Renal cortical epithelial cell (primary cell): Measurements from ENCODE around the gene SIRT4. TPM values are rescaled to one million over a fixed set of nuclear protein-coding genes. Genes with fewer than 3 reads are reported as not detected.

Experiments used
- DNase-seq: peaks from one replicate; pipeline ENCODE4 v3.0.0-alpha.2; 2011; ENCODE audit warnings: low read depth
- total RNA-seq: library from RNA; depleted of rRNA; stranded (reverse); fragments of >200 nt; gene quantifications from 2 replicates; pipeline ENCODE4 v1.2.3, GENCODE V29; 2014

Gene SIRT4
- total RNA-seq, 1 donor from 2014 or later = 1.0 TPM

DNA sequence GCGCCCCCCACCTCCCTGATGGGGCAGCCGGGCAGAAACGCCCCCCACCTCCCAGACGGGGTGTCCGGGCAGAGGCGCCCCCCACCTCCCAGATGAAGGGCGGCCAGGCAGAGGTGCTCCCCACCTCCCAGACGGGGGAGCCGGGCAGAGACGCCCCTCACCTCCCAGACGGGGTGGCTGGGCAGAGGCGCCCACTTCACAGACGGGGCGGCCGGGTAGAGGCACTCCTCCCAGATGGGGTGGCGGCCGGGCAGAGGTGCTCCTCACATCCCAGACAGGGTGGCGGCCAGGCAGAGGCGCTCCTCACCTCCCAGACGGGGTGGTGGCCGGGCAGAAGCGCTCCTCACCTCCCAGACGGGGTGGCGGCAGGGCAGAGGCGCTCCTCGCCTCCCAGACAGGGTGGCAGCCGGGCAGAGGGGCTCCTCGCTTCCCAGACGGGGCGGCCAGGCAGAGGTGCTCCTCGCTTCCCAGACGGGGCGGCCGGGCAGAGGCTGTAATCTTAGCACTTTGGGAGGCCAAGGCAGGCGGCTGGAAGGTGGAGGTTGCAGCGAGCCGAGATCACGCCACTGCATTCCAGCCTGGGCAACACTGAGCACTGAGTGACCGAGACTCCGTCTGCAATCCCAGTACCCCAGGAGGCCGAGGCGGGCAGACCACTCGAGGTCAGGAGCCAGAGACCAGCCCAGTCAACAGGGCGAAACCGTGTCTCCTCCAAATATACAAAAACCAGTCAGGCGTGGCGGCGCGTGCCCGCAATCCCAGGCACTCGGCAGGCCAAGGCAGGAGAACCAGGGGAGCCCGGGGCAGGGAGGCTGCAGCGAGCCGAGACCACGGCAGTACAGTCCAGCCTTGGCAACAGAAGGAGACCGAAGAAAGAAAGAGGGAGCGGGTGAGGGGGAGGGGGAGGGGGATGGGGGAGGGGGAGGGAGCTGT, 23.7 kb upstream of the SIRT4 start:
- DNase-seq = no peak

DNA sequence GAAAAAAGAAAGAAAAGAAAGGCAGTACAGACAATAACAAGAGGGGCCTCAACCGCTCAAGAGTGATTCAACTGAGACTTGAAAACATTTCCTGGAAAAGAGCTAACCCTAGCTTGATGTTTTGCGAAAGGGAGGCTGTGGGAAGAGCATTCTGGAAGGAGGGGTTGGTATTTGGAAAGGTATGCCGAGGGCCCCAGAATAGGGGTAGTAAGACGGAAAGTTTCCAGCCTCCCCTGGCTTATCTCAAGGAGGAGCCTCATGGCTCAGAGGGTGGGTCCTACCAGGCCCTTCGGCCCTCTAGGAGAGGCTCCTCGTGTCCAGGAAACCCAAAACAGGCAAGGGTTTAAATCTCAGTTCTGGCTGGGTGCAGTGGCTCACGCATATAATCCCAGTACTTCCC, 18.8 kb upstream of the SIRT4 start:
- DNase-seq = no peak

- no peak for DNase-seq
Observed at GRCh38 chr12:120284381-120284780, 17.7 kb upstream of the SIRT4 start.

DNA sequence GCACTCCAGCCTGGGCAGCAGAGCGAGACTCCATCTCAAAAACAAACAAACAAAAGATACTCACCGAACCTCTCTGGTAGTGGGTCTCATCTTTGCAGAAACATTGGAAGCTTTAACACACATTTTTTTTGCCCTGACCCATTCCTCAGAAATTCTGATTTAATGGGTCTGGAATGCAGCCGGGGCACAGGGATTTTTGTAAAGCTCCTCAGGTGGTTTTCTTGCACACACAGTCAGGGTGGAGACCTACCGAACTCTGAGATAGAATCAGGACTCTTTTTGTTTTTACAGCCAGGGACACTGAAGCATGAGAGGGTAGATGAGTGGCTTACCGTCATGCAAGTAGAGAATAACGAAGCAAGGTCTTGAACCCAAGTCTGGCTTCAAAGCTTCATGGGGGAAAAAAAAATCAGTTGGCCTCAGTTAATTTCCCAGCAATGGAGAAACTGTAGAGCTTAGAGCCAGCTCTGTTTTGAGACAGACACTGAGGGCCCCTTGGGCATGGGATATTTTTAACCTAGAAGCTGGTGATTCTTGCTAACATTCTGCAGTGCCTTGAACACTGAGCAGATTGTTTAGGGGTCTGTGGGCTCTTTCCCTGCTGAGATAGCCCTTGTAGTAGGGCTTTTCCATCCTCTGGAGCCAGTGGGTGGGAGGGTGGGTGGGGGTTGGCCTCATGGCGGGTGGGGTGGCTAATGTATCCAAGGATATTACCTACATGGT, 15.2 kb upstream of the SIRT4 start:
- DNase-seq = no peak

GRCh38 chr12:120287491-120287890, 14.6 kb upstream of the SIRT4 start:
- DNase-seq = no peak

DNA sequence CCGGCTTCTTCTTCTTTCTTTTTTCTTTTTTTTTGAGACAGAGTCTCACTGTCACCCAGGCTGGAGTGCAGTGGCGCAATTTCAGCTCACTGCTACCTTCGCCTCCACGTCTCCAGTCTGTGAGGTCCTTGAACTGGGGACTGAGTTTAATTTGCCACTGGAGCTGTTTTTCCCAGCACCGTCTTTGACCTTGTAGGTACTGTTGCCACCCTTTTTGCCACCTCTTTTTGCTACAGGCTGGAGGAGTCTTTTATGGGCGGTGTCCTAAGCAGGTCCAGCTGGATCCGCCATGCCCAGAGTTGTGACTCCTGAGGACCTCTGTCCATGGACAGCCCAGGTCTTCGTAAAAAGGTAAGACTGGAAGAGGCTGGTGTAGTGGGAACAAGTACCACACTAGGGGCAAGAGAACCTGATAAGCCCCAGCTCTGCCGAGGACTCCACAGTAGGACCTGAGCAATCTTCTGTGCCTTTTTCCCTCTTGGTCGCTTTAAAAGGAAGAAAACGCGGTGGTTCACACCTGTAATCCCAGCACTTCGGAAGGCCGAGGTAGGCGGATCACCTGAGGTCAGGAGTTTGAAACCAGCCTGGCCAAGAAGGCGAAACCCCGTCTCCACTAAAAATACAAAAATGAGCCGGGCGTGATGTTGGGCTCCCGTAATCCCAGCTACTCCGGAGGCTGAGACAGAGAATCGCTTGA, 11.4 kb upstream of the SIRT4 start:
- no peak for DNase-seq

DNA sequence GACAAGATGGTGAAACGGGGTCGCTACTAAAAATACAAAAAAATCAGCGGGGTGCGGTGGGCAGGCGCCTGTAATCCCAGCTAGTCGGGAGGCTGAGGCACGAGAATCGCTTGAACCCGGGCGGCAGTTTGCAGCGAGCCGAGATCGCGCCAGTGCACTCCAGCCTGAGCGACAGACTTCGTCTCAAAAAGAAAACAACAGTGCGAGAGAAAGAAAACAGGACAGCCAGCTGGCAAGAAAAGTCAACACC, 9.8 kb upstream of the SIRT4 start:
- DNase-seq = no peak

DNA sequence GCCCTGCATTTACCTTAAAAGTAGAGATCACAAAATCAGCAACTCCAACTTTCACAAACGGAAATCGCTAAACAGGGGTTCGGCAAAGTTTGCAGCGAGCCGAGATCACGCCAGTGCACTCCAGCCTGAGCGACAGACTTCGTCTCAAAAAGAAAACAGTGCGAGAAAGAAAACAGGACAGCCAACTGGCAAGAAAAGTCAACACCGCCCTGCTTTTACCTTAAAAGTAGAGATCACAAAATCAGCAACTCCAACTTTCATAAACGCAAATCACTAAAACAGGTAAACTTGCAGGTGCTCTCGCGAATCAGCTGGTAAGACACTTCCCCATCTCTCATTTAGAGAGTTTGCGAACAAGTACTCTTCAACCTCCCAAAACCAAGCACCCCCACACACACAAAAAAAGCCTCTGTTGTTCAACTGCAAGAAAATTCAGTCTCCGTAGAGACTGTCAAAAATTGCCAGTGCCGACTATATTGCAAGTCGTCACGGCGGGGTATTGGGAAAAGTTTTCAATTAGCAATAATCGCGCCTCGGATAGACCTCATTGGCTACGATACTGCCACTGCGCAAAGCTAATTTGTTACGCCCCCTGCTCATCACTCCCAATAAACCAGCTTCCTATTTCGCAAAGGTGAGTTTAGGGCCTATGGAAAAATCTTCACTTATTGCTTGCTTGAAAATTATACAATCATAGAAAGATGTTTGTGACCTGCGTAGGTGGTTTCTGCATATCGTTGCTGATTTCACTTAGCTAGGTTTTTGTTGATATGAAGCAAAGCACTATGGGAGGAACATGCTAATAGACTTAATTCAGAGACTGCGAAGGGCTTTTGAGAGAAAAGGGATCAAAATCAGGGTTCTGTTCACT, 9.2 kb upstream of the SIRT4 start, which contains the start of gene RNU4-1:
TSS of gene RNU4-1 (minus strand) at position 577 of the 871 bp plus-strand sequence.
- peak; percentile 95 for DNase-seq

- DNase-seq = no peak
Observed at GRCh38 chr12:120314220-120314619, 12.1 kb downstream of the SIRT4 start.

- DNase-seq = peak; percentile 32
Observed at GRCh38 chr12:120316798-120317223, 14.7 kb downstream of the SIRT4 start.

DNA sequence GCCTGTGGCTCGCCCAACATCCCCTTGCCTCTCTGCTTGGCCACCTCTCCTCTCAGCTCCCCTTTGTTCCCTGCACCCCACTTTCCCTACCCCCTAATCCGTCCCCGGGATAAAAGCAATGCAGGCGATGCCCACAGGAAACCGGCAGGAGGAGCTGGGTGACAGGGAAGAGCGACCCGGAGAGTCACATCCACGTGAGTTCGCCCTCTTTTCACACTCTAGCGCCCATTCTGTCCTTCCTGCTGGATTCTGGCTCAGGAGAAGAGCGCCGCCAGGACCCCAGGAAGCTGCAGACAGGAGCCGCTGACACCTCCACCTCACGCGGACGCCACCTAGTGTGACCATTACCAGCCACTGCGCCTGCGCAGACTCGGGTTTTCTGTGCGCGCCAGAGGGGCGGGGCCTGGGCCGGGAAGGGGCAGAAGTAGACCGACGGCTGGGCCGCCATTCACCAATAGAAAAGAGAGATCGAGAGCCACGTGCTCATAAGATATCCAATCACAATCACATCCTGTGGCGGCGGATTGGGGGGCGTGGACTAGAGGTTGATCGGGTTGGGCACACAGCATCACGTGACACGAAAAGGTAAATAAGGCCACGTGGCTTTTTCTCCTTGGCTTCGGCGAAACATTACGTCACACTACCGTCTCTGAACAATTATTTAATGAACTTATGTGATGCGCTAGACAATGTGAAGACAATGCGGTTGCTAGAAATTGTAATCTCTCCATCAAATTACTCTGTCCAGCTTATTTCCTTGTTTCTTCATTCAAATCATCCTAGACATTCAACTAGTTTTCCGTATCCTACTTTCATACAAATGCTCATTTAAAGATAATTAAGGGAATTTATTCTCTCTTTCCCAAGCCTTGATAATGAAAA, 15.3 kb downstream of the SIRT4 start:
- peak; percentile 98 for DNase-seq

DNA sequence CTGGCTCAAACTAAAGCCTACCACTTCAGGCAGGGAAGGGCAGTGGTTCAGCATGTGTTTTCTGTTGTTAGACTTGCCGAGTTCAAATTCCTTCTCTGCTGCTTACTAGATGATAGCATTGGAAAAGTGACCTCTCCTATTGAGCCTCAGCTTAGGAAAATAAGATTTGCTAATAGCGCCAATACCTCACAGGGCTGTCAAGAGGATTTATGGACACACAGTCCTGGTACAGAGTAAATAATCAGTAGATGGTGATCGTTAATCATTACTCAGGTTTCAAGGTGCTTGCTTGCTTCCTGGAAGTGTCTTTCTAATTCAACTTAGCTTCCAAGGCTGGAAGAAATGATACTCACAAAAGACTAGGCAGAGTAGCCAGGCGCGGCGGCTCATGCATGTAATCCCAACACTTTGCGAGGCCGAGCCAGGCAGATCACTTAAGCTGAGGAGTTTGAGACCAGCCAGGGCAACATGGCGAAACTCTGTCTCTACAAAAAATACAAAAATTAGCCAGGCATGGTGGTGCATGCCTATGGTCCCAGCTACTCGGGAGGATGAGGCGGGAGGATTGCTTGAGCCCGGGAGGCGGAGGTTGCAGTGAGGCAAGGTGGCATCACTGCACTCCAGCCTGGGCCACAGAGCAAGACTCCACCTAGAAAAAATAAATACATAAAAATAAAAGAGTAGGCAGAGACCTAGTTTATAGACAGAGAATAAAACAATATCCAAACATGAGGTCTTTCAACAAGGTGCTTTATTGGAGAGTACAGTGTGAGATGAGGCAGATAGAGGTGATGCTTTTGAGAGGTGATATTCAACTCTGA, 19.5 kb downstream of the SIRT4 start:
- DNase-seq = peak; percentile 97

GRCh38 chr12:120323772-120324171, 21.7 kb downstream of the SIRT4 start:
- no peak for DNase-seq

GRCh38 chr12:120324841-120325417, 22.8 kb downstream of the SIRT4 start:
- DNase-seq = no peak

- DNase-seq = no peak
Observed at GRCh38 chr12:120327593-120327992, 25.5 kb downstream of the SIRT4 start, which contains the start of gene PLA2G1B. Gene PLA2G1B, minus strand, starts transcription at chr12:120327779. Its CDS starts 26 bp downstream, at chr12:120327753.

GRCh38 chr12:120328228-120328627, 26.1 kb downstream of the SIRT4 start:
- DNase-seq = no peak

DNA sequence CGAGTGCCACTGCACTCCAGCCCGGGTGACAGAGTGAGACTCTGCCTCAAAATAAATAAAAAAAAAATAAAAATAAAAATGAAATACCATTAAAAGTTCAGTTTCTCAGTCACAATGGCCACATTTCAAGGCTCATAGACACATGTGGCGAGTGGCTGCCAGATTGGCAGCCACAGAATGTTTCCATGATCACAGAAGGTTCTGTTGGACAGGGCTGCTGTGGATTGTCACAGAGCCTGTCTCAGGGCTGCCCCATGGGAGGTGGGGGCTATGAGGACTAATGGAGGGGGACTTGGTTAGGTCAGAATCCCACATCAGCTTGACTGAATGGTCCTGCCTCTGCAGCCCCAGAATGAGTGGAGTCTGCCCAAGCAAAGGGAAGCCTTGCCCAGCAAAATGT, 29.3 kb downstream of the SIRT4 start:
- DNase-seq = no peak

GRCh38 chr12:120332041-120332440, 29.9 kb downstream of the SIRT4 start:
- no peak for DNase-seq

DNA sequence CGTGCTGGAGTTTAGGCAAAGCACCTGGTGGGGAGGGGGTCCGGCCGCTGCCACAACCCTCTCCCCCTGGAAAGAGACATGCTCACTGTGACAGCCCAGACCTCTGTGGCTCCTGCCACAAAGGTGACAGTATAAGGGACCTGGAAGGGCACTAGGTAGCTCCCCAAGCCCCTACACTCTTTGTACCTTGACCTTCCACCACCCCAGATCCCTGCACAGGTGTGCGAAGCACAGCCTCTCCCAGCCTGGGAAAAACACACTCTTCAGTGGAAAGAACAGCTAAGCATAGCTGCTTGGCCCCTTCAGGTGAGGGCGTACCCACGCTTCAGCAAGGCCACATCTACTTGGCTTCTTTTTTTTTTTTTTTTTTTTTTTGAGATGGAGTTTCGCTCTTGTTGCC, 30.4 kb downstream of the SIRT4 start:
- DNase-seq = no peak
